HepG2 (cell line): ENCODE data around the gene TFB1M. TPM values are rescaled to one million over a fixed set of nuclear protein-coding genes. Genes with fewer than 3 reads are reported as not detected.

Experiments
- ARNTL ChIP-seq: sonication (generic); formaldehyde crosslinking; IDR thresholded peaks from 2 replicates; pipeline ENCODE4 v1.4.0; 2020; ENCODE audit warnings: mild to moderate bottlenecking, missing genetic modification reagents
- ATF7 ChIP-seq, 2 experiments: fragments of 450-650 bp in 1 of 2; sonication (generic) in 1 of 2; formaldehyde crosslinking in 1 of 2; IDR thresholded peaks; 2 replicates each; pipeline versions ENCODE4 v1.4.0 to v1.6.1; 2016 to 2020; ENCODE audit warnings: antibody characterized with exemption in 1 of 2, mild to moderate bottlenecking in 1 of 2, missing genetic modification reagents in 1 of 2
- CREB3 ChIP-seq: sonication (generic); formaldehyde crosslinking; IDR thresholded peaks from 2 replicates; pipeline ENCODE4 v1.5.0; 2020; ENCODE audit warnings: missing genetic modification reagents
- FOXP4 ChIP-seq: sonication (generic); formaldehyde crosslinking; IDR thresholded peaks from 2 replicates; pipeline ENCODE4 v1.4.0; 2020; ENCODE audit warnings: missing genetic modification reagents
- MAZ ChIP-seq, 2 experiments: sonication (generic) in 1 of 2; formaldehyde crosslinking in 1 of 2; IDR thresholded peaks; 2 replicates each; pipeline versions ENCODE4 v1.5.0 to v1.6.1; 2012 to 2020; ENCODE audit warnings: low read depth in 2 of 2, mild to moderate bottlenecking in 2 of 2, borderline replicate concordance in 1 of 2, improper control_type of control experiment in 1 of 2, low read length in 1 of 2, missing genetic modification reagents in 1 of 2, moderate library complexity in 1 of 2
- MEIS1 ChIP-seq: sonication (generic); formaldehyde crosslinking; IDR thresholded peaks from 2 replicates; pipeline ENCODE4 v1.9.0; 2021; ENCODE audit warnings: mild to moderate bottlenecking, missing genetic modification reagents, moderate library complexity, borderline replicate concordance
- PAWR ChIP-seq: sonication (generic); formaldehyde crosslinking; IDR thresholded peaks from 2 replicates; pipeline ENCODE4 v1.4.0; 2020; ENCODE audit warnings: missing genetic modification reagents, mild to moderate bottlenecking, borderline replicate concordance
- SALL1 ChIP-seq: sonication (generic); formaldehyde crosslinking; IDR thresholded peaks from 2 replicates; pipeline ENCODE4 v1.8.0; 2022; ENCODE audit warnings: mild to moderate bottlenecking, missing genetic modification reagents
- TARDBP ChIP-seq: sonication (generic); formaldehyde crosslinking; IDR thresholded peaks from 2 replicates; pipeline ENCODE4 v1.8.0; 2022; ENCODE audit warnings: mild to moderate bottlenecking, missing genetic modification reagents
- YEATS2 ChIP-seq: sonication (generic); formaldehyde crosslinking; IDR thresholded peaks from 2 replicates; pipeline ENCODE4 v1.4.0; 2020; ENCODE audit warnings: missing genetic modification reagents, borderline replicate concordance
- ZBTB34 ChIP-seq: sonication (generic); formaldehyde crosslinking; IDR thresholded peaks from 2 replicates; pipeline ENCODE4 v1.8.0; 2022; ENCODE audit warnings: mild to moderate bottlenecking, missing genetic modification reagents
- ZBTB4 ChIP-seq: sonication (generic); formaldehyde crosslinking; IDR thresholded peaks from 2 replicates; pipeline ENCODE4 v1.4.0; 2020; ENCODE audit warnings: missing genetic modification reagents, mild to moderate bottlenecking, borderline replicate concordance
- ZNF343 ChIP-seq: sonication (generic); formaldehyde crosslinking; IDR thresholded peaks from 2 replicates; pipeline ENCODE4 v1.4.0; 2020; ENCODE audit warnings: mild to moderate bottlenecking, missing genetic modification reagents
- ZNF609 ChIP-seq: sonication (generic); formaldehyde crosslinking; IDR thresholded peaks from 2 replicates; pipeline ENCODE4 v1.4.0; 2020; ENCODE audit warnings: mild to moderate bottlenecking, missing genetic modification reagents, borderline replicate concordance
- polyA plus RNA-seq, 8 experiments: library from polyadenylated mRNA; depleted of rRNA in 3 of 8; stranded (reverse) in 7 of 8; unstranded in 1 of 8; fragments of >200 nt; fragmentation: Illumina TruSeq in 4 of 8; extraction: Trizol in 4 of 8; gene quantifications; 2 replicates each; pipeline versions ENCODE4 v1.2.1 to v1.2.3, GENCODE V29; 2011 to 2016; ENCODE audit warnings: low read depth in 4 of 8, missing spikeins in 1 of 8, mixed read lengths in 1 of 8; ENCODE audit not compliant: insufficient read depth in 1 of 8
- total RNA-seq, 5 experiments: library from RNA; depleted of rRNA; stranded (reverse); fragments of >200 nt; fragmentation: Illumina TruSeq; extraction: Trizol; gene quantifications; 2 replicates each; pipeline ENCODE4 v1.2.3, GENCODE V29; 2016; ENCODE audit warnings: low read depth in 1 of 5

TFB1M gene
- total and polyA plus RNA-seq, 2 of the 13 experiments (the other 11 are each of a cell fraction or from before 2014, with no cell fraction given), result 91.4 to 122 TPM

DNA sequence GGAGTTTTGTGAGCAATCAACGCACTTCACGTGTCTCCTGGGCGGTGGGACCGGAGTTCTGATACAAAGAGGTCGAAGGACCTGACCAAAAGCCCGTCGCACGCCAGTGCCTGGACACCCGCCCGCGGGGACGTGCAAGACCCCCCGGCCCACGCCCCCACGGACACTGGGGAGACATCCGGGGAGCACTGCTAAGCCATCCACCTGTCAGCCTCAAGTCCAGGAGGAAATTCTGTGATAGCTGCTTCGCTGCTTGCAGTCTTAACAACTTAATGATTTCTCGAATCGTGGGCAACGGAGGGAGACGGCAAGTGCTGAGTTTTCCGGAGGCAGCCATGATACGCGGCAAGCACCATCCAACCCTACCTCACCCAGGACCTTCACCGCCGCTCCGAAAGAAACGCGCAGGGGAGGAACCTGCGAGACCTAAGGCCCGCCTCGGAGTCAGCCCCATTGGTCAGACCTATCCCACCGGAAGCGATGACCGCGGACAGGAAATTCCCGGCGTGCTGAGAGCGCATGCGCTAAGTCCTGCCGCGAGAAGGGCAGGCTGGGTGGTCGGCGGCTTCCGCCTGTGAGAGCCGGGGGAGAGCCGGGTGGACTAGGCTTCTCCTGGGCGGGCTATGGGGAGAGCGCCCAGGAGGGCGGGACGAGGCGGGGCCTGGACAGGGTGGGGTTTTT, at the start of gene TFB1M (continued):
- peak; percentile 20; the same call in 1 of the 2 replicates for TF ChIP-seq FOXP4 (CRISPR knock-in tag)
- TF ChIP-seq CREB3, result peak; percentile 59
- TF ChIP-seq ZBTB4 (CRISPR knock-in tag), result no peak; the same call in 1 of the 2 replicates
- TF ChIP-seq SALL1 (CRISPR knock-in tag), result peak; percentile 90
- no peak; the same call in 1 of the 2 replicates for TF ChIP-seq MEIS1
- peak; percentile 94; the same call in 1 of the 2 replicates for TF ChIP-seq MAZ (IDR thresholded peaks at IDR 0.05; ENCODE audit: borderline replicate concordance, low read depth, low read length)
- TF ChIP-seq MAZ (CRISPR knock-in tag; IDR thresholded peaks at IDR 0.05; ENCODE audit: low read depth), result peak; percentile 40; the same call in 1 of the 2 replicates
- no peak for TF ChIP-seq ATF7 (IDR thresholded peaks at IDR 0.05)
- peak; percentile 88 for TF ChIP-seq ATF7 (CRISPR knock-in tag; IDR thresholded peaks at IDR 0.05)
- TF ChIP-seq TARDBP (CRISPR knock-in tag), result no peak
- no peak for TF ChIP-seq PAWR
- no peak for TF ChIP-seq ZBTB34
- TF ChIP-seq YEATS2, result peak; percentile 73; the same call in 1 of the 2 replicates
- TF ChIP-seq ZNF343, result peak; percentile 48; the same call in 1 of the 2 replicates
- peak; percentile 72 for TF ChIP-seq ZNF609 (CRISPR knock-in tag)
- TF ChIP-seq ARNTL (CRISPR knock-in tag), result peak; percentile 64
